Measurements from ENCODE around the gene PHF2.

The PHF2 gene

GRCh38 chr9:93682155-93682968 is 106.0 kb downstream of the PHF2 start:
- peak; percentile 41 for DNase-seq

DNA sequence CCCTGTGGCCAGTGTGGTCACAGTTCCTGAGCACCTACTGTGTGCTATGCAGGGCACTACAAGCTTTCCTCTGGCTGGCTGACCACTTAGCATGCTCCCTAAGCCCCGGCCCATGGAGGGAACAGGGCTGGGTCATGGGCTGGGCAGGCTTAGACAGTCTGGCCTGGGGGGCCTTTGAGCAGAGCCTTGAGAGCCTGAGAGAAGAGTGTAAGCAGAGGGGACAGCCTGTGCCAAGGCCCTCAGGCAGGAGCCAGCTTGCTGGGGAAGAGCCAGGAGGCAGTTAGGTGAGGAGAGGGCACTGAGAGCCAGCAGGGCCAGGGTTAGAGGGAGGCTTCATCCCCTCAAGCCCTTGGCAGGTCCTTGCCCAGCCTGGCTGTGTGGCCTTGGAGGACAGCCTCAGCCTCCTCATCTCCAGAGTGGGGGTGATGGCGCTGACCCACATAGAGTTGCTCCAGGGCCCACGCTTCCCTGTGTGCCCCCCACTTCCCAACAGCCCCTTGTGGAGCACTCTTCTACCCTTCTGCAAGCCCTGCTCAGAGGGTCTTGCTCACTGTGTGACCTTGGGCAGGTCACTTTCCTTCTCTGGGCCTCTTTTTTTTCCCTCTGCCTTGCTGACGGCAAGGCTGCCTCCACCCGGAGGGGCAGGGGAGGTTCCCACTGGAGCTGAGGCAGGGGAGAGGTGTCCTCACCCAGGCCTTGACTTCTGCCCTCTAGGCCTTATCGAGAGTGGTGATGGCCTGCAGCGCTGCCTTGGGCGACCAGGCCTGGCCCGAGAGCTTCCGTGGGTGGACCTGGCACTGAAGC is 107.1 kb downstream of the PHF2 start:
- DNase-seq, result no peak

- no peak for DNase-seq
Measured at GRCh38 chr9:93684161-93684765, 107.9 kb downstream of the PHF2 start.

- DNase-seq, result no peak
Measured at GRCh38 chr9:93684806-93685543, 108.6 kb downstream of the PHF2 start.

- DNase-seq, result no peak
Measured at GRCh38 chr9:93686127-93686879, 109.9 kb downstream of the PHF2 start.

DNA sequence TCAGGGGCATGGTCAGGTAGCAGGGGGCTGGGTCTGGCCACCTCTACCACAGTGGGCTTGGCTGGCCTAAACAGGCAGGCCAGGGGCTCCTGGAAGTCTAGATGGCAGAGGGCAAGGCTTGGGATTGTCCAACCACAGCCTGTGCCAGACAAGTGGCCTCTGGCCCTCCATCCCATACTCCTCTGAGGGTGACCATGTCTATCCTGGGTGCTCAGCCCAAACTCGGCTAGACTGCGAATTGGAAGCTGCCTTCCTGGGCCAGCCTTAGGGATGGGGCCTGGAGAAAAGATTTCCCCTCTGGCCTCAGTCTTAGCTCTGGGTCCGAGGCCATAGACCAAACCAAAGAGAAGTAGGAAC is 110.5 kb downstream of the PHF2 start:
- DNase-seq, result no peak

- DNase-seq, result no peak
Measured at GRCh38 chr9:93690618-93691017, 114.2 kb downstream of the PHF2 start.

DNA sequence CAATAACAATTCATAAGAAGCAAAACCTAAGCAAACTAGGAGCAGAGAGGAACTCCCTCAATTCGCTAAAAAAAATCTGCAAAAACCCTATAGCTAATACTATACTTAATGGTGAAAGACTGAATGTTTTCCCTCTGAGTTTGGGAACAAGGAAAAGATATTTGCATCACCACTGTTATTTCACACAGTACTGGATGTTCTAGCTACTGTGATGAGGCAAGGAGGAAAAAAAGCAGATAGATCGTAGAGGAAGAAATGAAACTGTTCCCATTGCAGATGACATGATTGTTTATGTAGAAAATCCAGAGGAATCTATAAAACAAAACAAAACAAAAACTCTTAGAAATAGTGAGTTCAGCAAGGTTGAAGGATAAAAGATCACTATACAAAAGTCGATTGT is 116.7 kb downstream of the PHF2 start:
- no peak for DNase-seq

DNA sequence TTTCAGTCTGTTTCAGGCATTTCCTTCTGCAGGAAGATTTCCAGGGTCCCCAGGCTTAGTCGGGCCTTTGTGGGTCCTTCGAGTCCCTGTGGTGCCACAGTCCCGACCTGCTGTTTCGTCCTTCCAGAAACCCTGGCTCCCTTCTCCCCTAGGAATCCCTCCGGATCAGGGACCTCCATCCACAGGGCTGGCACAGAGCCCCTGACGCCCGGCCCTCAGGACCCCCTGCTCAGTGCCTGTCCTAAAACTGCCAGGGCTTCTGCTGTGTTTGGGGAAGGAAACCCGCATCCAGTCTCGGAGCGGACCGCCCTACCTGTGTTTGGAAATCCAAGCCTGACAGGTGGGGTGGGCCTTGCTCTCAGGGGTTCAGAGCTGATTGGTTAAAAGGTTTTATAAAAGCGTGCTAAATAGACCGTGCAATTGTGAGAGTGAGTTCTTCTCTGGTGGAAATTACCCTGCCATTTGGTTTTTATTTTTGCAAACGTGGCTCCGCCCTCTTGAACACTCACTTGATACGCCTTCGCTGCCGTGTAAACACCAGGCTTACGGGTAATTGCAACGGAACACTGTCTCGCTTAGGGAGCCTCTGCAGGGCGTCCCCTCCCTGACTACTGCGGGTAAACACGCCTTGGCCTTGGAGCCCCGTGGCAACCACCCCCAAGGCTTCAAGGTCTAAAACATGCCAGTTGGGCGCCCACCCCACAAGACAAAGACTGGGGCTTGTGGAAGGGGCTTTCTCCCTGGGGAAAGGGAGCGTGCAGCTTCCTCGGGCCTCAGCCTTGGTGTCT is 121.2 kb downstream of the PHF2 start:
- DNase-seq, result no peak

- no peak for DNase-seq
Measured at GRCh38 chr9:93698140-93698908, 121.9 kb downstream of the PHF2 start.

DNA sequence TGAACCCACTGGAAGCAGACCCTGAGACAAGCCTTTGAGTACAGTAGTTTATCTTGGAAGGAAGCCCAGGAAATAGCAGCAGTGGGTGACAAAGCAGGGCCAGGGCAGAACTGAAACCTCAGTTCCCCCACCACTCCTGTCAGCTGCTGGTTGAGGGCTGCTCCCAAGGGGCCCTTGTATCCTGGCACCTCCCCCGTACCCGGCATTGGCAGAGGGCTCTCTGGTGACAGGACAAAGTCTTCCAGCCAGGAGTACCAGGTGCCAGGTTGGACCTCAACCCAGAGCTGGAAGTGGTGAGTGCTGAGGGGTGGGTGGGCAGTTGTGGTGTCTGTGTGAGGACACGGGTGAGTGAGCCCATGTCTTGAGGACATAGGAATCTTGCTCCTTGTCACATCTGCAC is 123.3 kb downstream of the PHF2 start:
- DNase-seq, result no peak

DNA sequence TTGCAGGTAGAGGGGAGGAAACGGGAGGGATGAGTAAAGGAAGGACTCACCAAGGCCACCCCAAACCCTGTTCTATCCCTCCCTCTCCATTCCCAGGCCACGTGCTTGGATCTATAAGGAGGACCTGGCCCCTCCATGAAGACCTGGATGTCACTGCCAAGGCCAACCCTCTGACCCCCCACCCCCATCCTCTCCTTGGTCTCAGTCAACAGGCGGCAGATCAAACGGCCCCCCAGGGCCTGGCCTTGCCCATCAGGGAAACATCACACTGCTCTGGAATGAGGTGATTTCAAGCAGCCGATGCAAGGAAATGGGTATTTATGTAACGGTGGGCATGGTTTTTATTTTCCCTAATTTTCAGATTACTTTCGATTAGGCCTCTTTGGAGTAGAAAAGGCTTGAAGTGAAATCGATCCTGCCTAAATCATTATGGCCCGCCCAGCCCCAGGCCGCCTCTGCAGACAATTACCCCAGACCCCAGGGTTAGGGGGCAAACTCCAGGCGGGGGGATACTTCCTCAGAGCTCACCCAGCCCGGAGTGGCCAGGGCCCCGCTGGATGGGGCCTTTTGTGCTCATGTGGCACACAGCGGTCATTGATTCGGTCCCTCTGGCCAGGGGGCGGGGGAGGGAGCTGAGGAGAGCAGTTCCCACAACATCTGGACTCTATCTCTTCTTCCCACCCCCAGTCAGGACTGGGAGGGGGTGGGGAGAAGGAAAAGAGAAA is 125.3 kb downstream of the PHF2 start:
- DNase-seq, result no peak

DNA sequence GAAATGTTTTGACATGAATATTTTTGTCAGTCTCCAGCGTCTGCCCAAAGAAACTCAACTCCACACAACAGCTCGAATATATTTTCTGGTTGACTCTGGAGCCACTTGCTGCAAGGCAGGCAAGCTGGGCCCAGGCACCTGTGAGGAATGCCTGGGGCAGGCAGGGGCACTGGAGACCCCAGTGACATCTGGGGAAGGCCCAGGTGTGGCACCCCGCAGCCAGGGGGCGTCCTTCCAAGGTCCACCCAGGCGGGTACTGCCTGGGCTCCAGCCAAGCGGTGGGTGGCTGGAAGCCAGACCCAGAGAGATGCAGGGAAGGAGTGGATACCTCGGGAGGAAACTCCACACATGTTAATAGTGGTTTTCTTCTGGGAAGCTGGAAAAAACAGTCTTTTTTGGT is 125.9 kb downstream of the PHF2 start:
- no peak for DNase-seq

DNA sequence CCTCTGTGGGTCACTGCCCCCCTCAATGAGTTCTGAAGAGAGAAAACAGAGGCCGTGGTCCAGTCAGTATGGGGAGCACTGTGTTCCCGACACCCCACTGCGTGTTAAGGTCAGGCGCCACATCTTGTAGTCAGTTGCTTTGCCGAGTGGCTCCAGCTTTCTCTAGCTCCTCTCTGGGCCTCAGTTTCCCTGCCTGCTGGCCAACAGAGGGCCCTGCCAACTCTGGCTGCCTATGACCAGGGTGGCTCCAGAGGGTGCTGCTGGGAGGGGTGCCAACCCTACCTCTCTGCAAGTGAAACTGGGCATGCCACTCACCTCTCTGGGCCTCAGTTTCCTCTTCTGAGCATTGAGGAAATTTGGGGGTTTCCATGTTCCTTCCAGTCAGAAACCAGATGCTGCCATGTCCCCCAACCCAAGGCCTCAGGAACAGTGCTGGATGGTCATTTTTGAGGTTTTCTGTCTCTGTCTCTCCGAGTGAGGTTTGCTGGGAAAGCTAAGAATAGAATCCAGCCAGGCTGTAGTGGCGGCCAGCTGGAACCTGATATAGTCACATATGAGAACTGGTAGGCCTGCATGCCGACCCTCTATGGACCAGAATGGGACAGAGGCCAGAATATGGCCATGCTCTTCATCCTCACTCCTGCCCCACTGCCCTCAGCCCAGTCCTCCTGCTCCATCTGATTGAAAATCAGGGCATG is 132.1 kb downstream of the PHF2 start:
- DNase-seq, result no peak

- no peak for DNase-seq
Measured at GRCh38 chr9:93708987-93709302, 132.6 kb downstream of the PHF2 start.

DNA sequence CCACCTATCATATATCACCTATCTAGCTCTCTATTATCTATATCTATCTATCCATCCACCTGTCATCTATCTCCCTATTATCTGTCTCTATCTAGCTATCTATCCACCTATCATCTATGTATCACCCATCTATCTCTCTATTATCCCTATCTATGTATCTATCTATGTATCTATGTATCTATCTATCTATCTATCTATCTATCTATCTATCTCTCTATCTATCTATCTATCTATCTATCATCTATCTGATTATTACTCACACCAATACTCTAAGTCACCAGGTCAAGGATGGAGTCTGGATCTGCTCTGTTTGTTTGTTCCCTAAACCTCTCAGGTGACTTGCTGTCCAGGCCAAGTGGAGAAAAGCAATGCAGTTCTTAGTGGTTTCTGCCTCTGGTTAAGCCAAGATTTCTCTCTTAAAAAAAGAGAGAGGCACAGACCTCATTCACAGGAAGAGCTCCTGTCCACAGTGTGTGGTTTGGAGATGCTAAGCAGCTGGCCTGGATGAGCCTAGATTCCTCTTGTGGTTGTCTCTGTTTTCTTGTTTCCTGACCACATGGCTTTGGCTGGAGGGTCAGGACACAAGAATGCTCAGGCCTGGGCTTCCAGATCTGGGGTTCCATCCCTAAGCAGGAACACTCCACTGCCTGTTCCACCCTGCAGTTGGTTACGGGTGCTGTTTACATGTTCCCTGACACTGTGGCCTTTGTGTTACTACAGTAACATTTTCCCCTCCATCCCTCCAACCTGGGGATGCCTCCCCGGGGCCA is 133.4 kb downstream of the PHF2 start:
- no peak for DNase-seq

- no peak for DNase-seq
Measured at GRCh38 chr9:93710370-93710723, 134.0 kb downstream of the PHF2 start.

- no peak for DNase-seq
Measured at GRCh38 chr9:93711002-93711401, 134.6 kb downstream of the PHF2 start.

GRCh38 chr9:93712896-93713295 is 136.5 kb downstream of the PHF2 start:
- no peak for DNase-seq

Data from CD4-positive, alpha-beta T cell treated with Interleukin-4 for 4 hours (primary cell).